B cell (primary cell): ENCODE measurements around the gene MAPRE2. TPM values are rescaled to one million over a fixed set of nuclear protein-coding genes. Genes with fewer than 3 reads are reported as not detected.
A peak's percentile ranks its signal among the peaks of the same experiment; 100 is the strongest.

ENCODE experiments used
- ATAC-seq: fragments of 200-7000 bp; cut with Tn5 transposase; one replicate; pipeline ENCODE4 v1.10.0; 2021; ENCODE audit warnings: low read depth, mild to moderate bottlenecking, moderate number of reproducible peaks, moderate library complexity
- CTCF ChIA-PET: fragments of 350-600 bp; sonication (Branson Sonifier 250); formaldehyde crosslinking; loops from one replicate; lab custom pipeline; 2021; ENCODE audit warnings: antibody characterized with exemption, inconsistent platforms; lab: Charles Lee
- POLR2A ChIA-PET: fragments of 350-600 bp; sonication (Branson Sonifier 250); formaldehyde crosslinking; loops from one replicate; lab custom pipeline; 2021; ENCODE audit warnings: antibody characterized with exemption; lab: Charles Lee
- DNase-seq: peaks from one replicate; pipeline ENCODE4 v3.0.0; 2013
- H2AFZ ChIP-seq: 2 replicates; pipeline ENCODE4 v1.6.1; 2012; ENCODE audit warnings: mild to moderate bottlenecking, low read depth, low read length; ENCODE audit not compliant: insufficient read depth, poor library complexity, severe bottlenecking
- H3K27ac ChIP-seq, 2 donors: 1 replicate in 1 of 2; 2 replicates in 1 of 2; pipeline ENCODE4 v1.5.1; 2012 to 2013; ENCODE audit warnings: low read length in 2 of 2, mild to moderate bottlenecking in 2 of 2, moderate library complexity in 1 of 2
- H3K27me3 ChIP-seq, 4 experiments: fragments of 200-600 bp in 1 of 4; sonication (generic) in 1 of 4; replicated peaks in 1 of 4; 1 replicate in 2 of 4; 2 replicates in 2 of 4; pipeline versions ENCODE4 v1.6.1 to v1.7.0; 2013 to 2016; ENCODE audit warnings: low read length in 3 of 4, mild to moderate bottlenecking in 2 of 4, mixed read lengths in 1 of 4, moderate library complexity in 1 of 4; ENCODE audit not compliant: insufficient read depth in 4 of 4, control insufficient read depth in 3 of 4; ENCODE audit errors: control extremely low read depth in 1 of 4
- H3K36me3 ChIP-seq, 2 experiments: replicated peaks in 1 of 2; 1 replicate in 1 of 2; 2 replicates in 1 of 2; pipeline versions ENCODE4 v1.6.1 to v1.7.1; 2013; ENCODE audit warnings: low read length in 1 of 2; ENCODE audit not compliant: insufficient read depth in 2 of 2, control insufficient read depth in 1 of 2; ENCODE audit errors: control extremely low read depth in 1 of 2, extremely low read depth in 1 of 2
- H3K4me1 ChIP-seq, 2 donors: fragments of 200-600 bp in 1 of 2; sonication (generic) in 1 of 2; 1 replicate in 1 of 2; 2 replicates in 1 of 2; pipeline versions ENCODE4 v1.5.1 to v1.6.1; 2013 to 2017; ENCODE audit warnings: low read length in 2 of 2; ENCODE audit not compliant: control insufficient read depth in 2 of 2, insufficient read depth in 2 of 2
- H3K4me2 ChIP-seq: replicated peaks from 2 replicates; pipeline ENCODE3; 2012; ENCODE audit warnings: mild to moderate bottlenecking, low read depth, low read length; ENCODE audit not compliant: poor library complexity, severe bottlenecking
- H3K4me3 ChIP-seq, 5 experiments: fragments of 200-600 bp in 1 of 5; sonication (generic) in 1 of 5; 1 replicate in 3 of 5; 2 replicates in 2 of 5; pipeline versions ENCODE4 v1.5.1 to v1.7.0; 2011 to 2016; ENCODE audit warnings: low read length in 4 of 5, mild to moderate bottlenecking in 4 of 5, low read depth in 2 of 5, control low read depth in 1 of 5, moderate library complexity in 1 of 5; ENCODE audit not compliant: insufficient read depth in 1 of 5; ENCODE audit errors: control extremely low read depth in 1 of 5, extremely low read depth in 1 of 5
- H3K79me2 ChIP-seq: fragments of 200-600 bp; sonication (generic); one replicate; pipeline ENCODE4 v1.6.0; 2016; ENCODE audit warnings: low read length; ENCODE audit not compliant: control insufficient read depth, insufficient read depth
- H3K9ac ChIP-seq: fragments of 200-600 bp; sonication (generic); 2 replicates; pipeline ENCODE4 v1.6.1; 2017; ENCODE audit warnings: mild to moderate bottlenecking, low read length, moderate library complexity
- H3K9me3 ChIP-seq, 3 donors: one replicate each; pipeline versions ENCODE4 v1.6.1 to v1.7.1; 2013; ENCODE audit warnings: low read length in 2 of 3; ENCODE audit not compliant: control insufficient read depth in 2 of 3, insufficient read depth in 1 of 3; ENCODE audit errors: control extremely low read depth in 1 of 3
- H4K20me1 ChIP-seq: 2 replicates; pipeline ENCODE4 v1.6.0; 2012; ENCODE audit warnings: mild to moderate bottlenecking, low read length; ENCODE audit not compliant: insufficient read depth, control insufficient read depth, poor library complexity, severe bottlenecking
- H3K27ac Mint-ChIP-seq: one replicate; pipeline ENCODE4 v1.8.0; 2021; ENCODE audit warnings: mixed read lengths
- H3K27me3 Mint-ChIP-seq: one replicate; pipeline ENCODE4 v1.8.0; 2021; ENCODE audit warnings: mixed read lengths
- H3K4me1 Mint-ChIP-seq: one replicate; pipeline ENCODE4 v1.8.0; 2021; ENCODE audit warnings: mixed read lengths
- H3K4me3 Mint-ChIP-seq: one replicate; pipeline ENCODE4 v1.8.0; 2021; ENCODE audit warnings: mixed read lengths
- H3K9me3 Mint-ChIP-seq: one replicate; pipeline ENCODE4 v1.8.0; 2022; ENCODE audit warnings: mixed read lengths; ENCODE audit not compliant: insufficient read depth
- EZH2 ChIP-seq: IDR thresholded peaks from 2 replicates; pipeline ENCODE4 v1.6.1; 2012; ENCODE audit warnings: borderline replicate concordance, low read depth, mild to moderate bottlenecking, moderate library complexity, low read length; ENCODE audit not compliant: insufficient read depth, poor library complexity, severe bottlenecking
- WGBS: methylation state at CpG from one replicate; pipeline ENCODE4 v1.1.5; 2013; ENCODE audit warnings: missing lambda C conversion rate; ENCODE audit not compliant: insufficient coverage; 5-methylcytosine and 5-hydroxymethylcytosine counted together
- intact Hi-C: fragments of 100-400 bp; cut with micrococcal nuclease; formaldehyde crosslinking; loops from one replicate; pipeline ENCODE4 v1.10.0; 2022
- polyA plus RNA-seq: library from polyadenylated mRNA; depleted of rRNA; stranded (reverse); fragments of >200 nt; gene quantifications from 2 replicates; pipeline ENCODE4 v1.2.3, GENCODE V29; 2012
- total RNA-seq, 2 donors: library from RNA; stranded (reverse); fragments of 120-200 nt in 1 of 2; gene quantifications; 1 replicate in 1 of 2; 2 replicates in 1 of 2; pipeline versions ENCODE4 v1.2.3 to v1.2.4, GENCODE V29; 2013 to 2022
- TF ChIP-seq, protein P1 (sequence below): fragments of 200-600 bp; IDR thresholded peaks from one replicate; pipeline ENCODE4 v1.8.0; 2022; ENCODE audit warnings: antibody characterized with exemption, mild to moderate bottlenecking

MAPRE2 gene
- total and polyA plus RNA-seq, 2 donors (not counting 1 experiment from before 2014, with no cell fraction given), result 36.7 to 63.3 TPM

DNA sequence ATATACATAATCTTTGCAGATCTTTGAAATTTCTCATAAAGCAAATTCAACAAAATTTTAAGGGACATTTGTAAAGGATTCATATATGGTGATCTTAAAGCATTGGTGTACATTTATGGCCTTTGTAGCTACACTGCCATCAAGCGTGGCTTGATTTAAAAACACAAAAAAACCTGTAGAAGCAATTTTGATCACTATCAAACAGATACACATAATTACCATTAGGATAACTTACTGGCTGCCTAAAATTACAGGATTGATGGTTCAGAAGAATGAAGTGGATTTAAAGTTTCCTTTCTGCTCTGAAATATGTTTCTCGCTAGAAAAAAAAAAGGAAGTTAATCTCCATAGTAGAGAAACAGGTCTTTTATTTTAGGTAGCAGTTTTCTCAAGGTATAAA is 31.4 kb downstream of the MAPRE2 start:
- Histone ChIP-seq H3K4me1 (peaks cover 7 to 17% of the 10 kb centered on the region in 2 donors), H3K79me2 (peaks cover 73% of the 10 kb centered on the region), H3K4me2 (peak overlapping the region; percentile 30), H2AFZ (no peak overlapping the region), H3K9me3 (no peaks in the 10 kb centered on the region), H3K27me3 (no peaks in the 10 kb centered on the region), H4K20me1 (peaks cover 41% of the 10 kb centered on the region), H3K4me3 (no peak overlapping the region), H3K36me3 (peaks cover 11 to 20% of the 10 kb centered on the region in 2 experiments), H3K9ac (no peak overlapping the region), H3K27ac (peak overlapping the region in 1 of 2 donors; percentile 65)
- POLR2A ChIA-PET, result no interaction called here
- DNase-seq (no peak), ATAC-seq (no peak)
- Mint-ChIP-seq H3K4me3 (no peak overlapping the region), H3K27me3 (no peaks in the 10 kb centered on the region), H3K27ac (no peak overlapping the region), H3K9me3 (no peaks in the 10 kb centered on the region), H3K4me1 (peaks cover 50% of the 10 kb centered on the region)
- TF ChIP-seq, protein P1, sequence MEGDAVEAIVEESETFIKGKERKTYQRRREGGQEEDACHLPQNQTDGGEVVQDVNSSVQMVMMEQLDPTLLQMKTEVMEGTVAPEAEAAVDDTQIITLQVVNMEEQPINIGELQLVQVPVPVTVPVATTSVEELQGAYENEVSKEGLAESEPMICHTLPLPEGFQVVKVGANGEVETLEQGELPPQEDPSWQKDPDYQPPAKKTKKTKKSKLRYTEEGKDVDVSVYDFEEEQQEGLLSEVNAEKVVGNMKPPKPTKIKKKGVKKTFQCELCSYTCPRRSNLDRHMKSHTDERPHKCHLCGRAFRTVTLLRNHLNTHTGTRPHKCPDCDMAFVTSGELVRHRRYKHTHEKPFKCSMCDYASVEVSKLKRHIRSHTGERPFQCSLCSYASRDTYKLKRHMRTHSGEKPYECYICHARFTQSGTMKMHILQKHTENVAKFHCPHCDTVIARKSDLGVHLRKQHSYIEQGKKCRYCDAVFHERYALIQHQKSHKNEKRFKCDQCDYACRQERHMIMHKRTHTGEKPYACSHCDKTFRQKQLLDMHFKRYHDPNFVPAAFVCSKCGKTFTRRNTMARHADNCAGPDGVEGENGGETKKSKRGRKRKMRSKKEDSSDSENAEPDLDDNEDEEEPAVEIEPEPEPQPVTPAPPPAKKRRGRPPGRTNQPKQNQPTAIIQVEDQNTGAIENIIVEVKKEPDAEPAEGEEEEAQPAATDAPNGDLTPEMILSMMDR, result no peak
- TF ChIP-seq EZH2, result no peak
- intact Hi-C loops, result loop anchor here (1.0 to 5.0 kb wide), 4 partner anchors 27 to 66 kb away; no protein-coding TSS in a partner anchor
- CTCF ChIA-PET, result interaction anchor here (0.7 to 5.0 kb wide), 6 partner anchors 32 to 73 kb away, joined by 3 to 33 read pairs (median 8); partner anchors contain the start of gene MAPRE2
- WGBS, result no CpG with 5 or more reads among the region's 2 CpGs
